Parathyroid adenoma (tissue), 2 donors: ENCODE results near the gene TBL1Y.

Source experiments
- H2AFZ ChIP-seq: fragments of 300-600 bp; sonication (generic); one replicate; pipeline ENCODE4 v1.7.0; 2017; ENCODE audit warnings: antibody characterized with exemption, mild to moderate bottlenecking
- H3K27ac ChIP-seq: fragments of 300-600 bp; sonication (generic); one replicate; pipeline ENCODE4 v1.7.0; 2017
- H3K27me3 ChIP-seq: fragments of 300-600 bp; sonication (generic); one replicate; pipeline ENCODE4 v1.7.0; 2017; ENCODE audit warnings: low read length; ENCODE audit not compliant: control insufficient read depth, insufficient read depth
- H3K36me3 ChIP-seq: fragments of 300-600 bp; sonication (generic); one replicate; pipeline ENCODE4 v1.7.0; 2017; ENCODE audit warnings: low read length; ENCODE audit not compliant: control insufficient read depth, insufficient read depth
- H3K4me1 ChIP-seq: fragments of 300-600 bp; sonication (generic); one replicate; pipeline ENCODE4 v1.7.0; 2017; ENCODE audit warnings: control low read depth
- H3K4me2 ChIP-seq: fragments of 300-600 bp; sonication (generic); one replicate; pipeline ENCODE4 v1.7.0; 2017; ENCODE audit warnings: low read length
- H3K4me3 ChIP-seq: fragments of 300-600 bp; sonication (generic); one replicate; pipeline ENCODE4 v1.7.0; 2017; ENCODE audit warnings: low read depth, low read length
- H3K79me2 ChIP-seq: fragments of 300-600 bp; sonication (generic); one replicate; pipeline ENCODE4 v1.7.0; 2017; ENCODE audit warnings: control low read depth
- H3K9ac ChIP-seq: fragments of 300-600 bp; sonication (generic); one replicate; pipeline ENCODE4 v1.7.0; 2017; ENCODE audit warnings: mild to moderate bottlenecking
- H3K9me3 ChIP-seq: fragments of 300-600 bp; sonication (generic); one replicate; pipeline ENCODE4 v1.7.0; 2017; ENCODE audit warnings: low read length; ENCODE audit not compliant: control insufficient read depth
- CTCF ChIP-seq: fragments of 300-600 bp; sonication (generic); IDR thresholded peaks from one replicate; pipeline ENCODE4 v1.7.0; 2017; ENCODE audit warnings: antibody characterized with exemption, mild to moderate bottlenecking
- donor health status: primary hyperparathyroidism.

TBL1Y gene

GRCh38 chrY:6968191-6968590, 57.7 kb downstream of the TBL1Y start:
- Histone ChIP-seq H3K4me3 (no peak overlapping the region), H2AFZ (no peak overlapping the region), H3K4me2 (no peak overlapping the region), H3K27me3 (no peaks in the 10 kb centered on the region), H3K79me2 (no peaks in the 10 kb centered on the region), H3K9ac (no peak overlapping the region), H3K4me1 (no peaks in the 10 kb centered on the region), H3K27ac (no peak overlapping the region), H3K36me3 (no peaks in the 10 kb centered on the region), H3K9me3 (no peaks in the 10 kb centered on the region)
- TF ChIP-seq CTCF, result no peak

DNA sequence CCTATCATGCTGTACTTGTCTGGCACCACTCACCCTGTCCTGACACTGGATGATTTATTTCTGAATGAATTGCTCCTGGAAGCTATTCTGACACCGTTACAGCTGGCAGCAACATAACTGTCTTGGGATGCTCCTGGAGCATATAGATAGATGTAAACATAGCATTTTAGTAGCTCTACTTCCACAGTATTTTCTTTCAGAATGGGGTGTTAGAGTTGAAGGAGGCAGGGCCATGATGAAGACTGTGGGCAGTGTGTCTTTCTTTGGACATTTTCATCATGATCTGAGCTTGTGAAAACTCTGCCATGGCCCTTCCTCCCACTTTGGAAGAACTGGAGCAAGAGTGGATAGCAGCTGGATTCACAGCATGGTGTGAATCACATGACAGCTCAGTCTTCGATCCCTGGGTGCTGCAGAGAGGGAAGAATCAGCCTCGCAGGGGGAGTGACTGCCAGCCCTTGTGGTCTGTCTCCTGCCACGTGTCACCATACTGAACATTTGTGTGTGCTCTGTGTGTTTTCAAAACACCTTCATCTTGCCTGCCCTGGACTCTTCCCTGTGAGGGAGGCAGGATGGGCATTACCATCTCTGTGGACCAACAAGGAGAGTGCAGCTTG, 61.9 kb downstream of the TBL1Y start:
- Histone ChIP-seq H3K9me3 (no peaks in the 10 kb centered on the region), H2AFZ (no peak overlapping the region), H3K4me2 (no peak overlapping the region), H3K27ac (no peak overlapping the region), H3K36me3 (no peaks in the 10 kb centered on the region), H3K4me1 (no peaks in the 10 kb centered on the region), H3K27me3 (no peaks in the 10 kb centered on the region), H3K79me2 (no peaks in the 10 kb centered on the region), H3K4me3 (no peak overlapping the region), H3K9ac (no peak overlapping the region)
- no peak for TF ChIP-seq CTCF

DNA sequence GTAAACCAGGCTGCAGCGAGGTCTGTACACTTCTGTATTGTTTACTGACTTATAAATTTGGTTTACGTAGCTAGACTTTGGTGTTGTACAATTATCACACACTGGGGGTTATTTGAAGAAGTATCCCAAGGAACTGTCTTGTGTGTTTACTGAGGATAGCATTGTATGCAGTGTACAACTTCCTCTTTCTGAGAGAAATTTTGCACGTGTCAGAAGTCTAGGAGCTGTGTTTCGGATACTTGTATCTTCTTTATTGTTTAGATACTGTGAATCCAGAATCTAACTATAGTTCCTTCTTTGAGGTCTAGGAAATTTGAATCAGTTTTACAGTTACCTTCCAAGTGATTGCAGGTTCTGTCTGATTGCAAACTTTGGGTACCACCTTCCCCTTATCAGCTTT, 64.5 kb downstream of the TBL1Y start:
- Histone ChIP-seq H3K79me2 (no peaks in the 10 kb centered on the region), H3K4me1 (no peaks in the 10 kb centered on the region), H3K9ac (no peak overlapping the region), H3K4me2 (no peak overlapping the region), H3K27ac (no peak overlapping the region), H2AFZ (no peak overlapping the region), H3K9me3 (no peaks in the 10 kb centered on the region), H3K36me3 (no peaks in the 10 kb centered on the region), H3K27me3 (no peaks in the 10 kb centered on the region), H3K4me3 (no peak overlapping the region)
- no peak for TF ChIP-seq CTCF

DNA sequence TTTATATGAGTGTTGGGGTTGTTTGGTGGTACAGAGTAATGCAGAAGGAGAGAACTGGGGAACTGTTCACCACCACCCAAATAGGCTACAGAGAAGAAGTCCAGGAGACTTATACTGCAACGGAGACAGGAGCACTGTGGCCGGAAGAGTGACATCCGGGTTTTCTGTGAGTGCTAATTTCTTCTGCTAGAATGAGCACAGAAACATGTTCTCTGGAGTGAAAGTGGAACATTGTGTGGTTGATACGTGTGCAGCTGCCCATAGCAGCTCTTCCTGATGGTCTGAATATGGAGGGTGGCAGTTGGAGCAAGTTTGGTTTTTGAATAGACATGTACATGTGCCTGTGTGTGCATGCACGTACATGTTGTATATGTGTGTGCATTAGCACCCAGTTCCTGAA, 67.3 kb downstream of the TBL1Y start:
- Histone ChIP-seq H3K9me3 (no peaks in the 10 kb centered on the region), H3K9ac (no peak overlapping the region), H2AFZ (no peak overlapping the region), H3K79me2 (no peaks in the 10 kb centered on the region), H3K4me1 (no peaks in the 10 kb centered on the region), H3K36me3 (no peaks in the 10 kb centered on the region), H3K27ac (no peak overlapping the region), H3K4me2 (no peak overlapping the region), H3K4me3 (no peak overlapping the region), H3K27me3 (no peaks in the 10 kb centered on the region)
- TF ChIP-seq CTCF, result no peak

- Histone ChIP-seq H3K36me3 (no peaks in the 10 kb centered on the region), H3K4me1 (no peaks in the 10 kb centered on the region), H3K27ac (no peak overlapping the region), H3K9ac (no peak overlapping the region), H3K4me2 (no peak overlapping the region), H2AFZ (no peak overlapping the region), H3K9me3 (no peaks in the 10 kb centered on the region), H3K4me3 (no peak overlapping the region), H3K79me2 (no peaks in the 10 kb centered on the region), H3K27me3 (no peaks in the 10 kb centered on the region)
- no peak for TF ChIP-seq CTCF
Observed at GRCh38 chrY:6983221-6983620, 72.7 kb downstream of the TBL1Y start.
